ENCODE data around the gene GPR146. TPM values are rescaled to one million over a fixed set of nuclear protein-coding genes. Genes with fewer than 3 reads are reported as not detected.

The GPR146 gene
- total RNA-seq, 1 donor from 2014 or later, result 3.1 TPM

DNA sequence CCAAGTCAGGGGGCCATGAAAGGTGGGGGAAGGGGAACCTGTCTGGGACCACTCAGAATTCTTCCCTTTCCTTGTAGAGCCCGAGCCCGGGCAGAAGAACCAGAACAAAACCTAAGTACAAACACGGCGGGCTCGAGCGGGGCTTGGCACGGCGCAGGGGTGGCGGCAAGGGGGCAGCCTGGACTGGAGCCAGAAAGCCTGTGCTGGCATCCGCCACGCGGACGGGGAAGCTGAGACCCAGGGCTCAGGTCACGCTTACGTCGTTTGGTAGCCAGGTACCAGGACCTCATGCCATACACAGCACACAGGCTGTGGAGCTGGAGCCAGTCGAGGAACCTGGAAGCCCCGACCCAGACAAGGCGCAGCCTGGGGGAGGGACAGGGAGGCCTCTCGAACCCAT, 37.0 kb downstream of the GPR146 start:
- no peak for TF ChIP-seq CTCF (IDR thresholded peaks at IDR 0.05; ENCODE audit: partially characterized antibody, unreplicated experiment)
- peaks cover 3% of the 10 kb centered on the region for H3K9me3 Mint-ChIP-seq (ENCODE audit: unreplicated experiment)
- peaks cover 26% of the 10 kb centered on the region for H3K4me1 Mint-ChIP-seq (ENCODE audit: low read depth, unreplicated experiment)
- H3K27me3 Mint-ChIP-seq (ENCODE audit: unreplicated experiment), result peaks cover 9% of the 10 kb centered on the region
- H3K27ac Mint-ChIP-seq (ENCODE audit: unreplicated experiment), result no peak overlapping the region
- no peak overlapping the region for H3K4me3 Mint-ChIP-seq (ENCODE audit: unreplicated experiment)
- DNase-seq, result no peak
- no peaks in the 10 kb centered on the region for H3K36me3 Mint-ChIP-seq (ENCODE audit: unreplicated experiment)

DNA sequence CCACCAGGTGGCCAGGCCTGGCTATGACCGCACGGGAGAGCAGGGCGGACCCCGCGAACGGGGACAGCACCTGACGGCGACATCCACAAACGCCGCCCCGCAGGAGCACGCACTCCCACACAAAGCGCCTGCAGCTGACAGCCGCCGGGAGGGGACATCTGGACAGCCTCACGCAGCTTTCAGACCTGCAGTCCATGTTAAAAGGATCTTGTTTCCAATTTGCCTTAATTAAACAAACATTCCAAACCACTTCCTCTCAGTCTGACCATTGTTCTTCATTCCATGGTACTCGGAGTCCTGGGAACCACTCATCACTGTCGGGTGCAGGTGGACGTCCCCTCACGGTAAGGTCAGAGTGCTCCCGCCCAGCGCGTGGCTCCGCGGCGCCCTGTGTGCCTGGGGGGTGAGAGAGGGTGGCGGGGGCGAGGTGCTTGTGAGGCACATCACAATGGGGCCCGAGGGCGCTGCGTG, 37.6 kb downstream of the GPR146 start:
- Mint-ChIP-seq H3K4me1 (ENCODE audit: low read depth, unreplicated experiment) (peaks cover 27% of the 10 kb centered on the region), H3K4me3 (ENCODE audit: unreplicated experiment) (peak overlapping the region; percentile 52)

GRCh38 chr7:1083729-1084657, 39.6 kb downstream of the GPR146 start:
- TF ChIP-seq CTCF (IDR thresholded peaks at IDR 0.05; ENCODE audit: partially characterized antibody, unreplicated experiment), result no peak
- Mint-ChIP-seq H3K36me3 (ENCODE audit: unreplicated experiment) (no peaks in the 10 kb centered on the region), H3K27ac (ENCODE audit: unreplicated experiment) (peak overlapping the region; percentile 55), H3K4me3 (ENCODE audit: unreplicated experiment) (no peak overlapping the region), H3K9me3 (ENCODE audit: unreplicated experiment) (peaks cover 3% of the 10 kb centered on the region), H3K4me1 (ENCODE audit: low read depth, unreplicated experiment) (peaks cover 35% of the 10 kb centered on the region), H3K27me3 (ENCODE audit: unreplicated experiment) (peaks cover 12% of the 10 kb centered on the region)
- DNase-seq, result no peak

More for the DNA sequence above, 37.6 kb downstream of the GPR146 start:
- Mint-ChIP-seq H3K36me3 (ENCODE audit: unreplicated experiment) (no peaks in the 10 kb centered on the region), H3K27me3 (ENCODE audit: unreplicated experiment) (peaks cover 9% of the 10 kb centered on the region), H3K27ac (ENCODE audit: unreplicated experiment) (peak overlapping the region; percentile 84), H3K9me3 (ENCODE audit: unreplicated experiment) (peaks cover 3% of the 10 kb centered on the region)
- no peak for DNase-seq
- no peak for TF ChIP-seq CTCF (IDR thresholded peaks at IDR 0.05; ENCODE audit: partially characterized antibody, unreplicated experiment)

DNA sequence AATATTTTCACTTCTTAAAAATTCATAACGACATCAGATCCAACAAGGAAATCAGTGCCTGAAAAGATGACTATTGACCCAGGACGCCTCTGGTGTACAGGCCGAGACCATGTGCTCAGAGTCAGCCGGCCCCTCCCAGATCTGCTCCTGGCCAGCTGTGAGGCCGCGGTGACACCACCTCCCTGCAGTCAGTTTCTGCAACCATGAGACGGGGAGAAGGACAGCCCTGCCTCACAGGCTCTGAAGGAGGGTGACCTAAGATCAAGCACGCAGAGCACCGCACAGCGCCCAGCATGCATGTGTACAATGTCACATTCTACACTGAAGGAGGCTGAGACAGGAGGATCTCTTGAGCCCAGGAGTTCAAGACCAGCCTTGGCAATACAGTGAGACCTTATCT, 40.9 kb downstream of the GPR146 start:
- H3K9me3 Mint-ChIP-seq (ENCODE audit: unreplicated experiment), result peaks cover 3% of the 10 kb centered on the region
- peak overlapping the region; percentile 28 for H3K27ac Mint-ChIP-seq (ENCODE audit: unreplicated experiment)
- TF ChIP-seq CTCF (IDR thresholded peaks at IDR 0.05; ENCODE audit: partially characterized antibody, unreplicated experiment), result no peak
- no peak for DNase-seq
- peaks cover 8% of the 10 kb centered on the region for H3K27me3 Mint-ChIP-seq (ENCODE audit: unreplicated experiment)
- H3K36me3 Mint-ChIP-seq (ENCODE audit: unreplicated experiment), result no peaks in the 10 kb centered on the region
- peaks cover 30% of the 10 kb centered on the region for H3K4me1 Mint-ChIP-seq (ENCODE audit: low read depth, unreplicated experiment)
- H3K4me3 Mint-ChIP-seq (ENCODE audit: unreplicated experiment), result no peak overlapping the region

DNA sequence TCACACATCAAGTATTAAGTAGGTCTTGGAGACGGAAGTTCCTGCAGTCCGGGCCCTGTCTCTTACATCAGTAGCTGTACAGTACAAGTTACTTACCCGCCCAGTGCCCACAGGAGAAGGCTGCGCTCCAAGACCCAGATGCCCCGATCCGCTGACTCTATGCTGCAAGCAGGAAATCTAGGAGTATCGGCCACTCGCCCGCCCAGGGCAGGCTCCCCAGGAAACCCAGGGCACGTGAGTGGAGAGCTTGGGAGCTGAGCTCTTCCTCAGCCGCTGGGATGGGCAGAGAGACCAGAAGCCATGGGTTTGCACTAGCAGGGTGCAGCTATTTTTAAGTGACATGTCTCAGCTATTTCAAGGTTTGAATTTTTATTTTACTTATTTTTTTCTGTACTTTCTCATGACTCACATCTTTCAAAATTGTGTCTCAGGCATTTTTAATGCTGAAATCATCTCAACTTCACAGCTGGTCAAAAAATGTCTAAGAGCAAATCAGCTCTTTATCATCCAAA, 41.6 kb downstream of the GPR146 start:
- Mint-ChIP-seq H3K4me1 (ENCODE audit: low read depth, unreplicated experiment) (peaks cover 24% of the 10 kb centered on the region), H3K27ac (ENCODE audit: unreplicated experiment) (no peak overlapping the region), H3K9me3 (ENCODE audit: unreplicated experiment) (peaks cover 3% of the 10 kb centered on the region), H3K36me3 (ENCODE audit: unreplicated experiment) (no peaks in the 10 kb centered on the region), H3K27me3 (ENCODE audit: unreplicated experiment) (peaks cover 8% of the 10 kb centered on the region), H3K4me3 (ENCODE audit: unreplicated experiment) (no peak overlapping the region)
- DNase-seq, result no peak
- TF ChIP-seq CTCF (IDR thresholded peaks at IDR 0.05; ENCODE audit: partially characterized antibody, unreplicated experiment), result no peak

All from glutamatergic neuron (in vitro differentiated cells).